ENCODE data around the gene CADM1.

DNA sequence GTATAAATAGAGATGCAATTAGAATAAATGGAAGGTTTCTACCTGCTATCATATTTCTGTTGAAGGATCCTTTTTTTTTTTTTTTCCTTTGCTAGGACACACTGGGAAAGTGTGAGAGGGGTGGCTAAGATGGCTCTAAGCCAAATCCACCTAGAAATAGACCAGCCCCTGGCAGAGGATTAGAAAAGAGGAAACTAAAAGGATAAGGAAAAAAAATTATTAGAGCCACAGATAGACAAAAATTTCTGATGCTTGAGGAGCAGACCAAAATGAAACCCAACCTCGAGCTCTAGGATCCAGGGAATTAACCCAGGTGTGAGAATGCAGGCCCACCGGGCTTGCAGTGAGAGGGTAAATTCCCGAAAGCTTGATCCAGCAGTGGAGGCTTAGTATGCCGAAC, 262.3 kb downstream of the CADM1 start:
- TF ChIP-seq, protein P1, sequence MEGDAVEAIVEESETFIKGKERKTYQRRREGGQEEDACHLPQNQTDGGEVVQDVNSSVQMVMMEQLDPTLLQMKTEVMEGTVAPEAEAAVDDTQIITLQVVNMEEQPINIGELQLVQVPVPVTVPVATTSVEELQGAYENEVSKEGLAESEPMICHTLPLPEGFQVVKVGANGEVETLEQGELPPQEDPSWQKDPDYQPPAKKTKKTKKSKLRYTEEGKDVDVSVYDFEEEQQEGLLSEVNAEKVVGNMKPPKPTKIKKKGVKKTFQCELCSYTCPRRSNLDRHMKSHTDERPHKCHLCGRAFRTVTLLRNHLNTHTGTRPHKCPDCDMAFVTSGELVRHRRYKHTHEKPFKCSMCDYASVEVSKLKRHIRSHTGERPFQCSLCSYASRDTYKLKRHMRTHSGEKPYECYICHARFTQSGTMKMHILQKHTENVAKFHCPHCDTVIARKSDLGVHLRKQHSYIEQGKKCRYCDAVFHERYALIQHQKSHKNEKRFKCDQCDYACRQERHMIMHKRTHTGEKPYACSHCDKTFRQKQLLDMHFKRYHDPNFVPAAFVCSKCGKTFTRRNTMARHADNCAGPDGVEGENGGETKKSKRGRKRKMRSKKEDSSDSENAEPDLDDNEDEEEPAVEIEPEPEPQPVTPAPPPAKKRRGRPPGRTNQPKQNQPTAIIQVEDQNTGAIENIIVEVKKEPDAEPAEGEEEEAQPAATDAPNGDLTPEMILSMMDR (conservative IDR thresholded peaks at IDR 0.05; ENCODE audit: low read length): no peak
- TF ChIP-seq EZH2phosphoT487 (IDR thresholded peaks at IDR 0.05; ENCODE audit: borderline replicate concordance, low read depth, low read length): no peak
